MV-4-11 (cell line): ENCODE measurements around the gene OR6V1.
"Not testable (repeated sequence)": the region's sequence is repeated elsewhere in the genome, so short reads cannot be mapped to it uniquely, and the experiment has no call there.

Source experiments
- DNase-seq: peaks from one replicate; lab custom pipeline; 2025; lab: John Stamatoyannopoulos, UW

OR6V1 gene

GRCh38 chr7:143042790-143043271, 9.3 kb upstream of the OR6V1 start:
- DNase-seq = peak; percentile 29

- DNase-seq = no peak
Observed at GRCh38 chr7:143043391-143043790, 8.8 kb upstream of the OR6V1 start.

GRCh38 chr7:143046426-143046851, 5.7 kb upstream of the OR6V1 start:
- DNase-seq = peak; percentile 24

GRCh38 chr7:143047326-143047725, 4.8 kb upstream of the OR6V1 start:
- peak; percentile 76 for DNase-seq

- DNase-seq = no peak
Observed at GRCh38 chr7:143048827-143049226, 3.3 kb upstream of the OR6V1 start.

GRCh38 chr7:143049362-143049761, 2.8 kb upstream of the OR6V1 start:
- peak; percentile 34 for DNase-seq

- no peak for DNase-seq
Observed at GRCh38 chr7:143050931-143051330, 1.2 kb upstream of the OR6V1 start.

- no peak for DNase-seq
Observed at GRCh38 chr7:143054621-143055020, 2.5 kb downstream of the OR6V1 start.

GRCh38 chr7:143055754-143056153, 3.6 kb downstream of the OR6V1 start:
- no peak for DNase-seq

GRCh38 chr7:143063741-143064140, 11.6 kb downstream of the OR6V1 start:
- DNase-seq = no peak

- no peak for DNase-seq
Observed at GRCh38 chr7:143068446-143068845, 16.3 kb downstream of the OR6V1 start.

GRCh38 chr7:143069912-143070500, 17.9 kb downstream of the OR6V1 start:
- no peak for DNase-seq

GRCh38 chr7:143073556-143073955, 21.4 kb downstream of the OR6V1 start:
- no peak for DNase-seq

GRCh38 chr7:143074141-143074540, 22.0 kb downstream of the OR6V1 start:
- DNase-seq = no peak

GRCh38 chr7:143085109-143085508, 33.0 kb downstream of the OR6V1 start:
- DNase-seq = peak; percentile 79

- not testable (repeated sequence) for DNase-seq
Observed at GRCh38 chr7:143085610-143086009, 33.5 kb downstream of the OR6V1 start.

- not testable (repeated sequence) for DNase-seq
Observed at GRCh38 chr7:143088549-143089231, 36.5 kb downstream of the OR6V1 start.

- no peak for DNase-seq
Observed at GRCh38 chr7:143096146-143096545, 44.0 kb downstream of the OR6V1 start.

GRCh38 chr7:143099579-143099978, 47.4 kb downstream of the OR6V1 start:
- DNase-seq = not testable (repeated sequence)
